ENCODE data around the gene C5orf15. TPM values are rescaled to one million over a fixed set of nuclear protein-coding genes. Genes with fewer than 3 reads are reported as not detected.
A peak's percentile ranks its signal among the peaks of the same experiment; 100 is the strongest.
"Not testable (repeated sequence)": the region's sequence is repeated elsewhere in the genome, so short reads cannot be mapped to it uniquely, and the experiment has no call there.

C5orf15 gene
- total RNA-seq, 1 donor from 2014 or later, result 26.4 TPM

GRCh38 chr5:133935991-133936650 is 32.3 kb downstream of the C5orf15 start:
- DNase-seq, result not testable (repeated sequence)

- no peak for DNase-seq
Observed at GRCh38 chr5:133935667-133935940, 32.8 kb downstream of the C5orf15 start.

GRCh38 chr5:133934822-133935666 is 33.4 kb downstream of the C5orf15 start:
- no peak for DNase-seq

- DNase-seq, result no peak
Observed at GRCh38 chr5:133934311-133934710, 34.1 kb downstream of the C5orf15 start.

GRCh38 chr5:133933670-133934295 is 34.6 kb downstream of the C5orf15 start:
- no peak for DNase-seq

- no peak for DNase-seq
Observed at GRCh38 chr5:133933169-133933509, 35.3 kb downstream of the C5orf15 start.

DNA sequence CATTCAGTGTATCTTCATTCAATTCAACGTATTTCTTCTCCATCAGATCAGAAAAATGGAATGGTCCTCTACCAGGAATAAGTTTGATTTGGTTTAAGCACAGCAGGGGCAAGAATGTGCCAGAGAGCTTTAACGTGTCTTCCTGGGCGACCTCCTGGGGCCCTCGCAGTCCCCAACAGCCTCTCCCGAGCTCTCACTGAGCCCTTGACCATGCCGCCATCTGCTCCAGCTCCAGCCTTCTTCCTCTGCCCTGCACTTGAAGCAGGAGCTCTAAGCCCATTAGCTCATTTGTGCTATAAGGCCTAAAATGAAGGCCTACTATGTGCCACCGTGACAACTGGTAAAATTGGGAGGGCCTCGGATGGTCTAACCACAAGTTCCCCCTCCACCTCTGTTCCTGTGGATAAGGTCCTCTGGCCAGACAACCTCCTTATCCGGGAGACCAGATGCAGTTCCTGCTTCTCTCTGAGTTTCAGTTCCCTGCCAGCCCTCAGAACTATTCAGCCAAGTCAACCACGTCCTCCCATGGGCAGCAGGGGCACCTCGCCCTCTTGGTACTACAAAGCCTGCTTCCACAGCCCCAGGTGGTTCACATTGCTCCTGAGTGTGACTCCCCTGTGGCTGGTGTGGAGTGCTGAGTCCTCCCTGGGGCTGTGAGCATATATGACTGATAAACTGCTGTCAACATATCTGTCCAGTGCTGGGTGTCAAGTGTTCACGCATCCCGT is 35.8 kb downstream of the C5orf15 start:
- DNase-seq, result no peak

GRCh38 chr5:133931546-133931945 is 36.9 kb downstream of the C5orf15 start:
- no peak for DNase-seq

GRCh38 chr5:133930813-133931090 is 37.7 kb downstream of the C5orf15 start:
- DNase-seq, result no peak

DNA sequence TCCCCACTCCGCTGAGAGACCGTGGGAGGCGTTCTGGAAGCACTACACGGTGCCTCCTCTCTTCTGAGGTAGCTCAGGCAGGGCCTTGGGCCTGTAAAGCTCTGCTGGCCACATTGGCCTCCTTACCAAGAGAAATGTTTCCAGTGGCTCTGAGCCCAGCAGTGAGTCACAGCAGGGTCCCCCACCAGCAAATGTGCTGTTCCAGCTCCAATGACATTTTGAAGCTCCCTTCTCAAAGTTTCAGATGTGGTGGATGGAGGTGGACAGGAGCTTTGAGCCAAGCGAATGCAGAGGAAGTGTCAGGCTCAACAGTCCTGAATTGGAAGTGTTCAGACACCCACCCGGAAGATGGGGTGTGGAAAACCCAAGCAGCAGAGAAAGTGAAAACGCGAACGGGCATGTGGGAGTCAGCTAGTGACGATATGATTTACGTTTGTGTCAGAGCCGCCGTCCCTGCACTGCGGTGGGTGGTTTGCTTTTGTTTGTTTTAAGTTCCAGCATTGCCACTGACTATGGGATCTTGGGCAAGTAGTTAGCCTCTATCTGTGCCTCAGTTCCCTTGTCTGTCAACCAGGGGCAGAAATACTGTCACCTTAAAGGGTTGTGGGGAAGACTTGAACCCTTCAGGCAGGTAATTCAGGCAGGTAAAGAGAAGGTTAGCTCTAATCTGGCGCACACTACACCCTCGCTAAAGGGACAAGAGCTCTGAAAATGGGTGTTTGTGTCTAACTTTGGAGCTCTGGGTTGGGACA is 38.2 kb downstream of the C5orf15 start:
- no peak for DNase-seq

GRCh38 chr5:133928587-133929393 is 39.6 kb downstream of the C5orf15 start:
- no peak for DNase-seq

DNA sequence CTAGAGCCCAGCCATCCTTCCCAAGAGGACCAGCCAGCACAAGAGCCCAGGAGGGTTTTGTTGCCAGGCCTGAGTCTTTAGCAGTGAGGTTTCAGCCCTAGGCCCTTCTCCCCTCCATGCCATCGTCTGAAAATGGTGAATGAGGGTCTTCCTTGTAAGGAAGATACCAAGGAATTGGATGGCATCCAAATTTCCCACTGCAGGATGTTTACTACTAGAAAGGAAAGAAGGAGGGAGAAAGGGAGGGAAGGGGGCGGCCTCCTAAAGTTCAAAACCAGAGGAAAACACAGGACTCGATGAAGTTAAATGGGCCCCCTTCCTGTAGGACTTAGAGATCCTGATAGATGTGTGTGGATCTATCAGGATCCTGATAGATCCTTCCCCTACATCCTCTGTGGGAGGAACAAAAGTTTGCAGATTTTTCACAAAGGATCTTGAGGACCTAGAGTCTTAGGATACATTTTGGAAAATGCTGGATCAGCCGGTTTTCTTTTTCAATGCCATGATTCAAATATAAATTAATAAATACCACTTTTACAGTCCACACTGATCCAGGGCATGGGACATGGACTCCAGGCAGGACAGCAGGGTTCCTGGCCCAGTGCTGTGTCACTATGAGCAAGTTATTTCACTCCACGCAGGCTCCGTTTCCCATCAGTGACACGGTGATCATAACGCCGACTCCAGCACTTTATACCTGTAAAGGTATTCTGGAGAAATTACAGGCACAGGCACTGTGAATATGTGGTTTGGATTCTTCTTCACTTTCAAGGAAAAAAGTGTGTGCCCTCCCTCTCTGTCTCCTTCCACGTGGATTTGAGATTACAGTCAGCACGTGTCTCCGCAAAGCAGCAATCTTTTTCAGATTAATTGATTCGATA is 40.9 kb downstream of the C5orf15 start:
- peak; percentile 4 for DNase-seq

DNA sequence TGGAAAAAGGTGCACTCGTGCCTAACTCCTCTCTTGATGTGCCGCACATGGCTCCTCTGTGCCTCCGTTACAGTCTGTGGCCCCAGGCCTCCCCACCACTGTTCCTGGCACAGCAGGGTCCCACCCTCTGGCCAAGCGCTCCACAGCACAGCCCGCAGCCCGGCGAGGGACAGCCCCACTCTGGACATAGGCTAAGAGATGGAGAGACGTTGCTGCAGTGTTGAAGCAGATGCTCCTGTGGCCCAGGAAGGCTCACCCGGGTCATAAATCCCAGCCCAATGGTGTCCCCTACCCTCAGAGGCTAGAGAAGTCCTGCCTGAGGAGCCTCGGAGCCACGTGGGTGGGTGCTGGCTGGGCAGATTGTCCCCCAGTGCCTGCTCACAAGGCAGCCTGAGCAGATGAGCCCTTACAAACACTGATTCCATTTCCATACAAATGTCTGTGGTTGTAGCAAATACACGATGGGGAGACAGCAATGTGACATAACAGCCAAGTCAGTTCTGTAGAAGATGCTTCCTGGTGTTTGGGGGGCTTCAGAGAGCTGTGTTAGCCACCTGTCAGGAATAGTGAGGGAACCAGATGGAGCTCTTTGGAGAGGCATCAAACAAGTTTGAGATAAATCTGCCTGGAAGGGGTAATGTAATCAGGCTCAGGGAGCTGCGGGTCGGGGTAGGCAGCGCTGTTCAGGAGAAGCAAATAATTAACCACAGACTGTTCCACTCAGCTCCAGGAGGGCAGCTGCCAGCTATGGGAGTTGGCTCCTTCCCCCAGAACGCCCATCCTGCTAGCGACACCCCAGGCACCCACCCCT is 41.7 kb downstream of the C5orf15 start:
- DNase-seq, result no peak

- DNase-seq, result no peak
Observed at GRCh38 chr5:133925866-133926488, 42.4 kb downstream of the C5orf15 start.

GRCh38 chr5:133925269-133925668 is 43.2 kb downstream of the C5orf15 start:
- no peak for DNase-seq

DNA sequence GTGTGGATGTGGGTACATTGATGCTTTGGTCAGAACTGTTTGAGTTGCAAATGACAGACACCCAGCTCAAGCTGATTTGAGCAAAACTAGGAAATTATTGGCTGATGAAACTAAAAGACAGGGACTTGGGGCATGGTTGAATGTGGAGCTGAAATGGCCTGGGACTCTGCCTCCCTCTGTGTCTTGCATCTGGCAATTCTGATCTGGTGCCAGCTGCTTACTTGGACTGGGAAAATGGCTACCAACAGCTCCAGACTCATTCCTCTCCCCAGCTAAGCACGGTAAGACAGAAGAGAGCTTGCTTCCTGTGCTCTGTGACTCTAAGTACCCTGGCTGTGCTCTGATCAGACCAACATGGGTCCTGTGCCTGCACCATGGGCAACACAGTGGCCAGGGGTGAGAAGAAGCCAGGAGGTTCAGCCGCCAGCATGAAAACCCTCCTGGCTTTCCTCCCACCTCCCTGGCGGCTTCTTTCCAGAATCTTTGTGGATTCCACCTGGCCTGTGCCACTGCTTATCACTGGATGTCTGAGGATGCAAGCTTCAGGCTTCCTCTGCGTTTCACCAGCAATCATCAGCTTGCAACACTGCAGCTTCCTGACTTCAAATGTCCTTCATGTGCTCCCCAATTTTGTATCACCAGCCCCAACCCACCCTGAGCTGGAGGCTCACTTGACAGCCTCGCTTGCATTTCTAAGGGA is 44.1 kb downstream of the C5orf15 start:
- DNase-seq, result no peak

DNA sequence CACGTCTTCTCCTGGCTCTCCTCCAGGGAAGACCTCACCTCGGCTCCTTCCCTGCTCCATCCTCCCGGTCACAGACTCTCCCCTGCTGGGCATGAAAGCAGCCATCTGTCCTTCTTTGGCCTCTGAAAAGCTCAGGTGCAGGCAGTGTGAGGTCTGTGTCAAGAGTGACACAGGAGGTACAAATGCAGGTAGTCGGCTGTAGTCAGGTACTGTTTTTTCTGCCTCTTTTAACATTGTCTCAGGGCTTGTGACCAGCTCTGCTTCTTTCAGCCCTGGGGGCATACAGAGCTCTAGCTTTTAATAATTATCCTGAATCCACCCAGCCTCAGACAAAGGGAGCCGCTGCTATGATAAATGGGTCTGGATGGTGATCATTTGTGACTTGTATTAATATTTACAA is 46.4 kb downstream of the C5orf15 start:
- DNase-seq, result no peak

DNA sequence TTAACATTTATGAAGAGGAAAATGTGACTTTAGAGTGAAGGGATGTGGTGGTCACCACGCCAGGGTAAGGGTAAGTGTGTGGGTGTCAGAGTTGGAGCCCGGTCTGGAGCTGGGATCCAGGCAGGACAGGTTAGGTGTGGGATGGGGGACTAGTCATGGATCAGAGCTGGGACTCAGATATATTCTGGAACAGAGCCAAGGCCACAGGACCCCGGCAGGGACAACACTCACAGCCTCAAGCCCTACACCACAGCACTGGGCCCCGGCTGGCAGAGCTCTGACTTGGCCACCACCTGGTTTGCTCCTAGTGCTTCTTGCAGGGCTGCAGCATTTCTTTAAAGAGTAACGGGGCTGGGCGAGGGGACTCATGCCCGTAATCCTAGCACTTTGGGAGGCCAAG is 47.4 kb downstream of the C5orf15 start:
- no peak for DNase-seq

All from dermis blood vessel endothelial cell (primary cell).